Breast epithelium (tissue), 3 donors: Measurements from ENCODE around the gene DMBT1.

Experiments
- CTCF ChIP-seq, 3 donors: fragments of 450-650 bp; IDR thresholded peaks; one replicate each; pipeline ENCODE4 v1.5.1; 2016 to 2017; ENCODE audit warnings: antibody characterized with exemption in 3 of 3, mild to moderate bottlenecking in 3 of 3, moderate library complexity in 3 of 3
- POLR2AphosphoS5 ChIP-seq, 3 donors: sonication (generic); formaldehyde crosslinking; IDR thresholded peaks; one replicate each; pipeline ENCODE4 v1.6.1; 2017; ENCODE audit warnings: antibody characterized with exemption in 3 of 3

GRCh38 chr10:122671355-122671754, 110.8 kb downstream of the DMBT1 start:
- no peak for TF ChIP-seq CTCF (IDR thresholded peaks at IDR 0.05)
- TF ChIP-seq POLR2AphosphoS5 (IDR thresholded peaks at IDR 0.05), result no peak
